ENCODE measurements around the gene SLC17A7.

- no peak for TF ChIP-seq ZNF324 (CRISPR knock-in tag; IDR thresholded peaks at IDR 0.05)
- no peak for TF ChIP-seq TOE1 (IDR thresholded peaks at IDR 0.05; ENCODE audit: borderline replicate concordance)
- TF ChIP-seq TOE1 (CRISPR knock-in tag; IDR thresholded peaks at IDR 0.05; ENCODE audit: borderline replicate concordance, low read depth) = no peak
- TF ChIP-seq YY1 (IDR thresholded peaks at IDR 0.05; ENCODE audit: borderline replicate concordance in 1 of 3, control insufficient read depth in 1 of 3, extremely low read depth in 1 of 3, insufficient read depth in 3 of 3, insufficient read length in 1 of 3, insufficient replicate concordance in 2 of 3, low read depth in 1 of 3, low read length in 2 of 3) = no peak
- no peak for TF ChIP-seq DPF2 (IDR thresholded peaks at IDR 0.05)
- no peak for TF ChIP-seq CHD1 (IDR thresholded peaks at IDR 0.05; ENCODE audit: low read length)
- TF ChIP-seq MAX (CRISPR knock-in tag; IDR thresholded peaks at IDR 0.05) = no peak
- no peak for TF ChIP-seq ZNF263 (CRISPR knock-in tag; IDR thresholded peaks at IDR 0.05; ENCODE audit: borderline replicate concordance)
- no peak for TF ChIP-seq CTCF (IDR thresholded peaks at IDR 0.05 in 2 of 3, conservative IDR thresholded peaks at IDR 0.05 in 1 of 3; ENCODE audit: insufficient read depth in 2 of 3, low read depth in 1 of 3, low read length in 3 of 3)
- no peak for TF ChIP-seq ATF2 (CRISPR knock-in tag; IDR thresholded peaks at IDR 0.05)
- TF ChIP-seq RBFOX2 (IDR thresholded peaks at IDR 0.05; ENCODE audit: low read depth, low read length) = no peak
- TF ChIP-seq ZFP1 (CRISPR knock-in tag; IDR thresholded peaks at IDR 0.05) = no peak
- TF ChIP-seq JUND (IDR thresholded peaks at IDR 0.05; ENCODE audit: borderline replicate concordance, low read depth, low read length) = no peak
- TF ChIP-seq JUND (tag; IDR thresholded peaks at IDR 0.05; ENCODE audit: borderline replicate concordance, low read depth, low read length) = no peak
Observed at GRCh38 chr19:49439836-49440235, 1.5 kb downstream of the SLC17A7 start.
